B cell (primary cell): ENCODE data around the gene LSMEM2. TPM values are rescaled to one million over a fixed set of nuclear protein-coding genes. Genes with fewer than 3 reads are reported as not detected.

Experiments
- ATAC-seq: fragments of 200-7000 bp; cut with Tn5 transposase; one replicate; pipeline ENCODE4 v1.10.0; 2021; ENCODE audit warnings: low read depth, mild to moderate bottlenecking, moderate number of reproducible peaks, moderate library complexity
- CTCF ChIA-PET: fragments of 350-600 bp; sonication (Branson Sonifier 250); formaldehyde crosslinking; loops from one replicate; lab custom pipeline; 2021; ENCODE audit warnings: antibody characterized with exemption, inconsistent platforms; lab: Charles Lee
- POLR2A ChIA-PET: fragments of 350-600 bp; sonication (Branson Sonifier 250); formaldehyde crosslinking; loops from one replicate; lab custom pipeline; 2021; ENCODE audit warnings: antibody characterized with exemption; lab: Charles Lee
- DNase-seq: peaks from one replicate; pipeline ENCODE4 v3.0.0; 2013
- H2AFZ ChIP-seq: 2 replicates; pipeline ENCODE4 v1.6.1; 2012; ENCODE audit warnings: mild to moderate bottlenecking, low read depth, low read length; ENCODE audit not compliant: insufficient read depth, poor library complexity, severe bottlenecking
- H3K27ac ChIP-seq, 2 donors: 1 replicate in 1 of 2; 2 replicates in 1 of 2; pipeline ENCODE4 v1.5.1; 2012 to 2013; ENCODE audit warnings: low read length in 2 of 2, mild to moderate bottlenecking in 2 of 2, moderate library complexity in 1 of 2
- H3K27me3 ChIP-seq, 4 experiments: fragments of 200-600 bp in 1 of 4; sonication (generic) in 1 of 4; replicated peaks in 1 of 4; 1 replicate in 2 of 4; 2 replicates in 2 of 4; pipeline versions ENCODE4 v1.6.1 to v1.7.0; 2013 to 2016; ENCODE audit warnings: low read length in 3 of 4, mild to moderate bottlenecking in 2 of 4, mixed read lengths in 1 of 4, moderate library complexity in 1 of 4; ENCODE audit not compliant: insufficient read depth in 4 of 4, control insufficient read depth in 3 of 4; ENCODE audit errors: control extremely low read depth in 1 of 4
- H3K36me3 ChIP-seq, 2 experiments: replicated peaks in 1 of 2; 1 replicate in 1 of 2; 2 replicates in 1 of 2; pipeline versions ENCODE4 v1.6.1 to v1.7.1; 2013; ENCODE audit warnings: low read length in 1 of 2; ENCODE audit not compliant: insufficient read depth in 2 of 2, control insufficient read depth in 1 of 2; ENCODE audit errors: control extremely low read depth in 1 of 2, extremely low read depth in 1 of 2
- H3K4me1 ChIP-seq, 2 donors: fragments of 200-600 bp in 1 of 2; sonication (generic) in 1 of 2; 1 replicate in 1 of 2; 2 replicates in 1 of 2; pipeline versions ENCODE4 v1.5.1 to v1.6.1; 2013 to 2017; ENCODE audit warnings: low read length in 2 of 2; ENCODE audit not compliant: control insufficient read depth in 2 of 2, insufficient read depth in 2 of 2
- H3K4me2 ChIP-seq: replicated peaks from 2 replicates; pipeline ENCODE3; 2012; ENCODE audit warnings: mild to moderate bottlenecking, low read depth, low read length; ENCODE audit not compliant: poor library complexity, severe bottlenecking
- H3K4me3 ChIP-seq, 5 experiments: fragments of 200-600 bp in 1 of 5; sonication (generic) in 1 of 5; 1 replicate in 3 of 5; 2 replicates in 2 of 5; pipeline versions ENCODE4 v1.5.1 to v1.7.0; 2011 to 2016; ENCODE audit warnings: low read length in 4 of 5, mild to moderate bottlenecking in 4 of 5, low read depth in 2 of 5, control low read depth in 1 of 5, moderate library complexity in 1 of 5; ENCODE audit not compliant: insufficient read depth in 1 of 5; ENCODE audit errors: control extremely low read depth in 1 of 5, extremely low read depth in 1 of 5
- H3K79me2 ChIP-seq: fragments of 200-600 bp; sonication (generic); one replicate; pipeline ENCODE4 v1.6.0; 2016; ENCODE audit warnings: low read length; ENCODE audit not compliant: control insufficient read depth, insufficient read depth
- H3K9ac ChIP-seq: fragments of 200-600 bp; sonication (generic); 2 replicates; pipeline ENCODE4 v1.6.1; 2017; ENCODE audit warnings: mild to moderate bottlenecking, low read length, moderate library complexity
- H3K9me3 ChIP-seq, 3 donors: one replicate each; pipeline versions ENCODE4 v1.6.1 to v1.7.1; 2013; ENCODE audit warnings: low read length in 2 of 3; ENCODE audit not compliant: control insufficient read depth in 2 of 3, insufficient read depth in 1 of 3; ENCODE audit errors: control extremely low read depth in 1 of 3
- H4K20me1 ChIP-seq: 2 replicates; pipeline ENCODE4 v1.6.0; 2012; ENCODE audit warnings: mild to moderate bottlenecking, low read length; ENCODE audit not compliant: insufficient read depth, control insufficient read depth, poor library complexity, severe bottlenecking
- H3K27ac Mint-ChIP-seq: one replicate; pipeline ENCODE4 v1.8.0; 2021; ENCODE audit warnings: mixed read lengths
- H3K27me3 Mint-ChIP-seq: one replicate; pipeline ENCODE4 v1.8.0; 2021; ENCODE audit warnings: mixed read lengths
- H3K4me1 Mint-ChIP-seq: one replicate; pipeline ENCODE4 v1.8.0; 2021; ENCODE audit warnings: mixed read lengths
- H3K4me3 Mint-ChIP-seq: one replicate; pipeline ENCODE4 v1.8.0; 2021; ENCODE audit warnings: mixed read lengths
- H3K9me3 Mint-ChIP-seq: one replicate; pipeline ENCODE4 v1.8.0; 2022; ENCODE audit warnings: mixed read lengths; ENCODE audit not compliant: insufficient read depth
- EZH2 ChIP-seq: IDR thresholded peaks from 2 replicates; pipeline ENCODE4 v1.6.1; 2012; ENCODE audit warnings: borderline replicate concordance, low read depth, mild to moderate bottlenecking, moderate library complexity, low read length; ENCODE audit not compliant: insufficient read depth, poor library complexity, severe bottlenecking
- WGBS: methylation state at CpG from one replicate; pipeline ENCODE4 v1.1.5; 2013; ENCODE audit warnings: missing lambda C conversion rate; ENCODE audit not compliant: insufficient coverage; 5-methylcytosine and 5-hydroxymethylcytosine counted together
- intact Hi-C: fragments of 100-400 bp; cut with micrococcal nuclease; formaldehyde crosslinking; loops from one replicate; pipeline ENCODE4 v1.10.0; 2022
- polyA plus RNA-seq: library from polyadenylated mRNA; depleted of rRNA; stranded (reverse); fragments of >200 nt; gene quantifications from 2 replicates; pipeline ENCODE4 v1.2.3, GENCODE V29; 2012
- total RNA-seq, 2 donors: library from RNA; stranded (reverse); fragments of 120-200 nt in 1 of 2; gene quantifications; 1 replicate in 1 of 2; 2 replicates in 1 of 2; pipeline versions ENCODE4 v1.2.3 to v1.2.4, GENCODE V29; 2013 to 2022
- TF ChIP-seq, protein P1 (sequence below): fragments of 200-600 bp; IDR thresholded peaks from one replicate; pipeline ENCODE4 v1.8.0; 2022; ENCODE audit warnings: antibody characterized with exemption, mild to moderate bottlenecking

Gene LSMEM2
- total and polyA plus RNA-seq, 2 donors (not counting 1 experiment from before 2014, with no cell fraction given), result not detected

DNA sequence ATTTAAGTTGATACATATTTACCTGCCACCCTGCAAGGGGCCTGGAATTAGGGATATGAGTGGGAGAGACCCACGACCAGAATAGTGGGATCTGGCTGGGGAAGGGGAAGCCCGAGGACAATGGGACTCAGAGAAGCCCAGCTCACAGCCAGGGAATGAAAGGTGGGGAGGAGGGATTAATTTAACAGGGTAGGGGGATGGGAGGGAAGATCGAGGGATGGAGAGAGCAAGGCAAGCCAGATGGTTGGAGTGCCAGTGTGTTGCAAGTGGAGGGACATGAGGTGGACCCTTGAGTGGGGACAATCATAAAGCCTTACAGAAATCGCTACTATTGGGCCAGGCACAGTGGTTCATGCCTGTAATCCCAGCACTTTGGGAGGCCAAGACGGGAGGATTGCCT lies 47.3 kb upstream of the LSMEM2 start:
- H3K27me3 ChIP-seq, result no peaks in the 10 kb centered on the region
- intact Hi-C loops, result loop anchor here (10.0 kb wide), 1 partner anchor 887 kb away; the partner anchor contains the start of gene USP4
- H2AFZ ChIP-seq, result no peak overlapping the region
- no peak overlapping the region for H3K9ac ChIP-seq
- no peaks in the 10 kb centered on the region for H3K9me3 Mint-ChIP-seq
- ATAC-seq (no peak), DNase-seq (no peak)
- peaks cover 34 to 54% of the 10 kb centered on the region in 2 donors for H3K4me1 ChIP-seq
- TF ChIP-seq, protein P1, sequence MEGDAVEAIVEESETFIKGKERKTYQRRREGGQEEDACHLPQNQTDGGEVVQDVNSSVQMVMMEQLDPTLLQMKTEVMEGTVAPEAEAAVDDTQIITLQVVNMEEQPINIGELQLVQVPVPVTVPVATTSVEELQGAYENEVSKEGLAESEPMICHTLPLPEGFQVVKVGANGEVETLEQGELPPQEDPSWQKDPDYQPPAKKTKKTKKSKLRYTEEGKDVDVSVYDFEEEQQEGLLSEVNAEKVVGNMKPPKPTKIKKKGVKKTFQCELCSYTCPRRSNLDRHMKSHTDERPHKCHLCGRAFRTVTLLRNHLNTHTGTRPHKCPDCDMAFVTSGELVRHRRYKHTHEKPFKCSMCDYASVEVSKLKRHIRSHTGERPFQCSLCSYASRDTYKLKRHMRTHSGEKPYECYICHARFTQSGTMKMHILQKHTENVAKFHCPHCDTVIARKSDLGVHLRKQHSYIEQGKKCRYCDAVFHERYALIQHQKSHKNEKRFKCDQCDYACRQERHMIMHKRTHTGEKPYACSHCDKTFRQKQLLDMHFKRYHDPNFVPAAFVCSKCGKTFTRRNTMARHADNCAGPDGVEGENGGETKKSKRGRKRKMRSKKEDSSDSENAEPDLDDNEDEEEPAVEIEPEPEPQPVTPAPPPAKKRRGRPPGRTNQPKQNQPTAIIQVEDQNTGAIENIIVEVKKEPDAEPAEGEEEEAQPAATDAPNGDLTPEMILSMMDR, result no peak
- no peak for TF ChIP-seq EZH2
- no peaks in the 10 kb centered on the region for H3K27me3 Mint-ChIP-seq
- H3K4me3 Mint-ChIP-seq, result no peak overlapping the region
- ChIA-PET CTCF (interaction anchor here (15.2 to 22.2 kb wide), 2 partner anchors 17 to 38 kb away, joined by 214 to 596 read pairs; partner anchors contain the start of genes GNAI2 and GNAT1), POLR2A (interaction anchor here (1.7 kb wide), 1 partner anchor 8 kb away, joined by 3 read pairs; no protein-coding TSS in a partner anchor)
- peaks cover 56% of the 10 kb centered on the region for H3K4me1 Mint-ChIP-seq
- no peak overlapping the region for H3K4me2 ChIP-seq
- H3K27ac Mint-ChIP-seq, result peak overlapping the region; percentile 26
- peaks cover 73% of the 10 kb centered on the region for H3K79me2 ChIP-seq
- H3K27ac ChIP-seq, result no peak overlapping the region
- H3K4me3 ChIP-seq, result no peak overlapping the region
- H4K20me1 ChIP-seq, result peaks cover 4% of the 10 kb centered on the region
- no peaks in the 10 kb centered on the region for H3K36me3 ChIP-seq
- 96% methylated on average over 5 of the region's 5 CpGs for WGBS
- H3K9me3 ChIP-seq, result no peaks in the 10 kb centered on the region

DNA sequence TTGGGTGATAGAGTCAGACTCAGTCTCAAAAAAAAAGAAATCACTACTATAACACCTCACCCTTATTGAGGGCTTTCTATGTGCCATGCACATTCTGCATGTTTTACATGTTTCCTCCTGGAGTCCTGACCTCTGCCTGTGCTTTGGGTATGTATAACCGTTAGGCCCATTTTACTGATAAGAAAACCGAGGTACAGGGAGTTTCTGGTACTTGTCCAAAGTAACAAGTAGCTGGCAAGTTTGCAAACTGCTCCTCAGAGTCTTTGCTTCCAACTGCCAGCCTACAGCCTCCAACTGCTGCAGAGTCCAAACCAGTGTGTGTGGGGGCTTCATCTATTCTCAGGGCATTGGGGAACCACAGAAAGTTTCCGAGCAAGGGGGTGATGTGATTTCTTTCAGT lies 46.6 kb upstream of the LSMEM2 start:
- POLR2A ChIA-PET, result interaction anchor here (0.7 kb wide), 1 partner anchor 14 kb away, joined by 3 read pairs; no protein-coding TSS in a partner anchor

More for the DNA sequence above, 46.6 kb upstream of the LSMEM2 start:
- intact Hi-C loops, result loop anchor here (10.0 kb wide), 1 partner anchor 888 kb away; the partner anchor contains the start of gene USP4
- H3K9me3 ChIP-seq, result no peaks in the 10 kb centered on the region
- no peak overlapping the region for H3K27ac Mint-ChIP-seq
- TF ChIP-seq, protein P1, result no peak
- no peaks in the 10 kb centered on the region for H3K27me3 Mint-ChIP-seq
- no peak overlapping the region for H3K4me2 ChIP-seq
- ATAC-seq (no peak), DNase-seq (no peak)
- H3K4me3 Mint-ChIP-seq, result no peak overlapping the region
- 91% methylated on average over 2 of the region's 3 CpGs for WGBS
- H3K27me3 ChIP-seq, result no peaks in the 10 kb centered on the region
- CTCF ChIA-PET, result interaction anchor here (22.2 kb wide), 1 partner anchor 16 kb away, joined by 596 read pairs; the partner anchor contains the start of gene GNAI2
- no peak overlapping the region for H3K9ac ChIP-seq
- peaks cover 80% of the 10 kb centered on the region for H3K79me2 ChIP-seq
- H3K4me1 ChIP-seq, result peaks cover 31 to 49% of the 10 kb centered on the region in 2 donors
- H2AFZ ChIP-seq, result no peak overlapping the region
- peaks cover 55% of the 10 kb centered on the region for H3K4me1 Mint-ChIP-seq
- no peaks in the 10 kb centered on the region for H3K9me3 Mint-ChIP-seq
- no peak overlapping the region for H3K27ac ChIP-seq
- no peaks in the 10 kb centered on the region for H3K36me3 ChIP-seq
- peaks cover 11% of the 10 kb centered on the region for H4K20me1 ChIP-seq
- H3K4me3 ChIP-seq, result no peak overlapping the region
